PC-9 (cell line): ENCODE measurements around the gene COL20A1. TPM values are rescaled to one million over a fixed set of nuclear protein-coding genes. Genes with fewer than 3 reads are reported as not detected.
"Not testable (repeated sequence)": the region's sequence is repeated elsewhere in the genome, so short reads cannot be mapped to it uniquely, and the experiment has no call there.

Source experiments
- BruUV-seq: library from RNA; stranded (reverse); fragments of 400-500 nt; replicated peaks from 2 replicates; lab custom pipeline; 2021; lab: Mats Ljungman, UMichigan
- CTCF ChIA-PET: fragments of 300-600 bp; sonication (Branson Sonifier 250); formaldehyde crosslinking; loops from one replicate; lab custom pipeline; 2022; ENCODE audit warnings: antibody characterized with exemption; lab: Charles Lee
- POLR2A ChIA-PET: fragments of 300-600 bp; sonication (Branson Sonifier 250); formaldehyde crosslinking; loops from one replicate; lab custom pipeline; 2022; ENCODE audit warnings: antibody characterized with exemption; ENCODE audit not compliant: unreplicated experiment; lab: Charles Lee
- DNase-seq, 2 experiments: peaks; one replicate each; pipeline versions ENCODE4 v3.0.0 to v3.0.0-alpha.2; 2015 to 2022; ENCODE audit warnings: mixed read lengths in 1 of 2
- H2AFZ ChIP-seq: fragments of 200-600 bp; sonication (generic); 2 replicates; pipeline ENCODE4 v1.8.1; 2017; ENCODE audit warnings: antibody characterized with exemption
- H3F3A ChIP-seq: fragments of 200-600 bp; sonication (generic); 2 replicates; pipeline ENCODE4 v1.8.1; 2017; ENCODE audit warnings: antibody characterized with exemption, mild to moderate bottlenecking, low read depth; ENCODE audit not compliant: insufficient read depth
- H3K27ac ChIP-seq: fragments of 200-600 bp; sonication (generic); 2 replicates; pipeline ENCODE4 v1.6.1; 2016; ENCODE audit warnings: mixed run types
- H3K27me3 ChIP-seq: fragments of 200-600 bp; sonication (generic); 2 replicates; pipeline ENCODE4 v1.6.1; 2016; ENCODE audit warnings: low read depth, mixed run types; ENCODE audit not compliant: insufficient read depth
- H3K36me3 ChIP-seq: fragments of 200-600 bp; sonication (generic); 2 replicates; pipeline ENCODE4 v1.6.1; 2016; ENCODE audit warnings: low read depth, mixed run types
- H3K4me1 ChIP-seq: fragments of 200-600 bp; sonication (generic); replicated peaks from 2 replicates; pipeline ENCODE4 v1.6.1; 2016; ENCODE audit warnings: mixed run types; ENCODE audit not compliant: insufficient read depth
- H3K4me2 ChIP-seq: fragments of 200-600 bp; sonication (generic); 2 replicates; pipeline ENCODE4 v1.6.1; 2017; ENCODE audit warnings: mixed run types
- H3K4me3 ChIP-seq: fragments of 200-600 bp; sonication (generic); 2 replicates; pipeline ENCODE4 v1.6.1; 2016; ENCODE audit warnings: mixed run types
- H3K79me2 ChIP-seq: fragments of 200-600 bp; sonication (generic); 2 replicates; pipeline ENCODE4 v1.6.1; 2017; ENCODE audit warnings: low read depth, mixed run types
- H3K9me2 ChIP-seq: fragments of 200-600 bp; sonication (generic); 2 replicates; pipeline ENCODE4 v1.8.1; 2017; ENCODE audit warnings: mild to moderate bottlenecking; ENCODE audit not compliant: insufficient read depth
- H3K9me3 ChIP-seq: fragments of 200-600 bp; sonication (generic); 2 replicates; pipeline ENCODE4 v1.8.1; 2016; ENCODE audit warnings: low read depth; ENCODE audit not compliant: insufficient read depth
- H4K20me1 ChIP-seq: fragments of 200-600 bp; sonication (generic); 2 replicates; pipeline ENCODE4 v1.8.1; 2017; ENCODE audit not compliant: insufficient read depth
- EZH2 ChIP-seq: fragments of 200-600 bp; sonication (generic); IDR thresholded peaks from 2 replicates; pipeline ENCODE4 v1.8.0; 2017; ENCODE audit warnings: antibody characterized with exemption, low read depth
- intact Hi-C: fragments of 100-400 bp; cut with micrococcal nuclease; formaldehyde crosslinking; loops from one replicate; pipeline ENCODE4 v1.10.0; 2022; ENCODE audit not compliant: unreplicated experiment
- total RNA-seq: library from RNA; stranded (reverse); gene quantifications from 2 replicates; pipeline ENCODE4 v1.2.3, GENCODE V29; 2021
- TF ChIP-seq, protein P1 (sequence below): fragments of 200-600 bp; sonication (generic); conservative IDR thresholded peaks from 2 replicates; pipeline ENCODE4 v1.6.1; 2017; ENCODE audit warnings: mixed run types, antibody characterized with exemption, mild to moderate bottlenecking, moderate library complexity

The COL20A1 gene
- total RNA-seq, 1 experiment from 2014 or later: not detected

DNA sequence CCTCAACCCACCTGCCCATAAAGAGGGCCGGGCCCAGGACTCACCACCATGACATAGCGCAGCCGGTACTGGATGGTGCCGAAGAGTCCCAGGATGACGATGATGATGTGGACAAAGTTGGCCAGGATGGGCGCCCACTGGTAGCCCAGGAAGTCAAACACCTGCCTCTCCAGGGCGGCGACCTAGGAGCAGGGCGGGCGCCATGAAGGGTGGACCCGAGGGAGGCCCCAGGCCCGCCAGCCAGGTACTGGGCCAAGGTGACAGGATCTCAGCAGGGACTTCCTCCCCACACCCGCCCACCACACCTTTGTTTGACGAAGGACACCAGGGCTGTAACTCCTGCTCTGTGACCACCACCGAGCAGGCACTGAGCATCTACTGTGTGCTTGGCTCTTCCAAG is 43.1 kb upstream of the COL20A1 start:
- no peaks in the 10 kb centered on the region for H3K79me2 ChIP-seq
- H3K9me3 ChIP-seq: no peaks in the 10 kb centered on the region
- CTCF ChIA-PET: no interaction called here
- peaks cover 53% of the 10 kb centered on the region for H3K27me3 ChIP-seq
- POLR2A ChIA-PET: no interaction called here
- H3K9me2 ChIP-seq: no peaks in the 10 kb centered on the region
- H2AFZ ChIP-seq: no peak overlapping the region
- intact Hi-C loops: no loop called here
- no TSS peak for BruUV-seq
- peaks cover 11% of the 10 kb centered on the region; the same call in 1 of the 2 replicates for H3F3A ChIP-seq
- H3K4me2 ChIP-seq: no peak overlapping the region
- no peaks in the 10 kb centered on the region for H3K36me3 ChIP-seq
- H3K4me3 ChIP-seq: no peak overlapping the region
- H3K4me1 ChIP-seq: peaks cover 13% of the 10 kb centered on the region; the same call in 1 of the 2 replicates
- H4K20me1 ChIP-seq: no peaks in the 10 kb centered on the region
- no peak overlapping the region for H3K27ac ChIP-seq
- DNase-seq: no peak
- TF ChIP-seq EZH2: no peak
- TF ChIP-seq, protein P1, sequence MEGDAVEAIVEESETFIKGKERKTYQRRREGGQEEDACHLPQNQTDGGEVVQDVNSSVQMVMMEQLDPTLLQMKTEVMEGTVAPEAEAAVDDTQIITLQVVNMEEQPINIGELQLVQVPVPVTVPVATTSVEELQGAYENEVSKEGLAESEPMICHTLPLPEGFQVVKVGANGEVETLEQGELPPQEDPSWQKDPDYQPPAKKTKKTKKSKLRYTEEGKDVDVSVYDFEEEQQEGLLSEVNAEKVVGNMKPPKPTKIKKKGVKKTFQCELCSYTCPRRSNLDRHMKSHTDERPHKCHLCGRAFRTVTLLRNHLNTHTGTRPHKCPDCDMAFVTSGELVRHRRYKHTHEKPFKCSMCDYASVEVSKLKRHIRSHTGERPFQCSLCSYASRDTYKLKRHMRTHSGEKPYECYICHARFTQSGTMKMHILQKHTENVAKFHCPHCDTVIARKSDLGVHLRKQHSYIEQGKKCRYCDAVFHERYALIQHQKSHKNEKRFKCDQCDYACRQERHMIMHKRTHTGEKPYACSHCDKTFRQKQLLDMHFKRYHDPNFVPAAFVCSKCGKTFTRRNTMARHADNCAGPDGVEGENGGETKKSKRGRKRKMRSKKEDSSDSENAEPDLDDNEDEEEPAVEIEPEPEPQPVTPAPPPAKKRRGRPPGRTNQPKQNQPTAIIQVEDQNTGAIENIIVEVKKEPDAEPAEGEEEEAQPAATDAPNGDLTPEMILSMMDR: no peak

DNA sequence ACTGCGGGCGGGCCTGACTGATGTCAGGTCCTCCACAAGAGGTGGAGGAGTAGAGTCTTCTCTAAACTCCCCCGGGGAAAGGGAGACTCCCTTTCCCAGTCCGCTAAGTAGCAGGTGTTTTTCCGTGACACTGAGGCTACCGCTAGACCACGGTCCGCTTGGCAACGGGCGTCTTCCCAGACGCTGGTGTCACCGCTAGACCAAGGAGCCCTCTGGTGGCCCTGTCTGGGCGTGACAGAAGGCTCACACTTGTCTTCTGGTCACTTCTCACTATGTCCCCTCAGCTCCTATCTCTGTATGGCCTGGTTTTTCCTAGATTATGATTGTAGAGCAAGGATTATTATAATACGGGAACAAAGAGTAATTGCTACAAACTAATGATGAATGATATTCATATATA is 41.6 kb upstream of the COL20A1 start:
- H3K36me3 ChIP-seq, POLR2A ChIA-PET, H3K9me3 ChIP-seq, H4K20me1 ChIP-seq, BruUV-seq, H3K9me2 ChIP-seq, H2AFZ ChIP-seq, H3K27ac ChIP-seq, H3K79me2 ChIP-seq, H3K4me3 ChIP-seq: not testable (repeated sequence)
- Histone ChIP-seq H3F3A (peaks cover 11% of the 10 kb centered on the region; the same call in 1 of the 2 replicates), H3K4me2 (peak overlapping the region; percentile 2; the same call in 1 of the 2 replicates), H3K4me1 (peaks cover 13% of the 10 kb centered on the region; the same call in 1 of the 2 replicates), H3K27me3 (peaks cover 62% of the 10 kb centered on the region)
- DNase-seq: peak in 1 of 2 experiments; percentile 73
- TF ChIP-seq, protein P1: peak; percentile 79
- CTCF ChIA-PET: interaction anchor here (1.8 kb wide), 1 partner anchor 27 kb away, joined by 6 read pairs; no protein-coding TSS in a partner anchor
- intact Hi-C loops: loop anchor here (1.0 kb wide), 2 partner anchors 27 to 68 kb away; no protein-coding TSS in a partner anchor

DNA sequence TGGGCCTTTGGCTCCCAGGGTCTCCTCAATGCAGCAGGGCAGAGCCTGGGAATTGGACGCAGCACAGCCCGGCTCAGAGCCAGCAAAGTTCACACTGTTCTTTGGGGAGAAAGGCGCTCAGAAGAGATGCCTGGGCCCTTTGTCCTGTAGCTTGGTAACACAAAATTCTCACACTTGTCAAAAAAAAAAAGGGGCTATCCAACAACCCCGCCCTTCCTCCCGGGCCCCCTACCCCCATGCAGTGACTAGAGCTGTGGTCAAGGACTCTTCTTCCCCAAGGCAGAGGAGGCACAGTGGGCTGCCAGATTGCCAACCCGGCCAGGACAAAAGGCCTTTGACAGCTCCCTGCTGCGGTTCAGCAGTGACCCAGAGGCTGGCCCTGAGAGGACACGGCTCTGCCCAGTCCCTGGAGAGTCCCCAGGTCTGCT is 40.7 kb upstream of the COL20A1 start:
- no peak overlapping the region for H2AFZ ChIP-seq
- ChIA-PET CTCF (interaction anchor here (1.8 kb wide), 1 partner anchor 28 kb away, joined by 6 read pairs; no protein-coding TSS in a partner anchor), POLR2A (no interaction called here)
- H3K4me3 ChIP-seq: no peak overlapping the region
- no peaks in the 10 kb centered on the region for H3K9me2 ChIP-seq
- H4K20me1 ChIP-seq: no peaks in the 10 kb centered on the region
- H3K79me2 ChIP-seq: no peaks in the 10 kb centered on the region
- H3K36me3 ChIP-seq: no peaks in the 10 kb centered on the region
- H3F3A ChIP-seq: peaks cover 11% of the 10 kb centered on the region; the same call in 1 of the 2 replicates
- DNase-seq: no peak
- no peaks in the 10 kb centered on the region for H3K9me3 ChIP-seq
- H3K4me2 ChIP-seq: no peak overlapping the region
- intact Hi-C loops: no loop called here
- no TSS peak for BruUV-seq
- TF ChIP-seq, protein P1: no peak
- TF ChIP-seq EZH2: no peak
- peaks cover 62% of the 10 kb centered on the region for H3K27me3 ChIP-seq
- peaks cover 13% of the 10 kb centered on the region; the same call in 1 of the 2 replicates for H3K4me1 ChIP-seq
- no peak overlapping the region for H3K27ac ChIP-seq
